Endothelial cell (in vitro differentiated cells): ENCODE results near the gene FBLL1. TPM values are rescaled to one million over a fixed set of nuclear protein-coding genes. Genes with fewer than 3 reads are reported as not detected.

ENCODE experiments used
- DNase-seq: peaks from one replicate; pipeline ENCODE4 v3.0.0; 2021; ENCODE audit warnings: low spot score
- H3K27ac Mint-ChIP-seq: one replicate; pipeline ENCODE4 v1.8.0; 2021; ENCODE audit warnings: mixed read lengths, inconsistent platforms; ENCODE audit not compliant: unreplicated experiment
- H3K27me3 Mint-ChIP-seq: one replicate; pipeline ENCODE4 v1.8.0; 2021; ENCODE audit warnings: mild to moderate bottlenecking, moderate library complexity, mixed read lengths, inconsistent platforms; ENCODE audit not compliant: unreplicated experiment
- H3K36me3 Mint-ChIP-seq: one replicate; pipeline ENCODE4 v1.8.0; 2021; ENCODE audit warnings: mild to moderate bottlenecking, low read depth, mixed read lengths, inconsistent platforms; ENCODE audit not compliant: unreplicated experiment
- H3K4me1 Mint-ChIP-seq: one replicate; pipeline ENCODE4 v1.8.0; 2021; ENCODE audit warnings: mild to moderate bottlenecking, mixed read lengths, inconsistent platforms; ENCODE audit not compliant: unreplicated experiment
- H3K4me3 Mint-ChIP-seq: one replicate; pipeline ENCODE4 v1.8.0; 2021; ENCODE audit warnings: mild to moderate bottlenecking, mixed read lengths, inconsistent platforms; ENCODE audit not compliant: unreplicated experiment
- H3K9me3 Mint-ChIP-seq: one replicate; pipeline ENCODE4 v1.8.0; 2021; ENCODE audit warnings: mixed read lengths, inconsistent platforms; ENCODE audit not compliant: unreplicated experiment
- total RNA-seq: library from RNA; stranded (reverse); fragmentation: NEBNext Ultra II Directional; extraction: Animal tissue kit (Norgen Biotek cat#: 25700); gene quantifications from one replicate; pipeline ENCODE4 v1.2.1, GENCODE V29; 2021; ENCODE audit not compliant: unreplicated experiment
- TF ChIP-seq, protein P1 (sequence below): fragments of 200-600 bp; sonication (generic); IDR thresholded peaks from one replicate; pipeline ENCODE4 v1.5.0; 2021; ENCODE audit warnings: antibody characterized with exemption; ENCODE audit not compliant: unreplicated experiment

The FBLL1 gene
- total RNA-seq, 1 donor from 2014 or later = 0.51 TPM

DNA sequence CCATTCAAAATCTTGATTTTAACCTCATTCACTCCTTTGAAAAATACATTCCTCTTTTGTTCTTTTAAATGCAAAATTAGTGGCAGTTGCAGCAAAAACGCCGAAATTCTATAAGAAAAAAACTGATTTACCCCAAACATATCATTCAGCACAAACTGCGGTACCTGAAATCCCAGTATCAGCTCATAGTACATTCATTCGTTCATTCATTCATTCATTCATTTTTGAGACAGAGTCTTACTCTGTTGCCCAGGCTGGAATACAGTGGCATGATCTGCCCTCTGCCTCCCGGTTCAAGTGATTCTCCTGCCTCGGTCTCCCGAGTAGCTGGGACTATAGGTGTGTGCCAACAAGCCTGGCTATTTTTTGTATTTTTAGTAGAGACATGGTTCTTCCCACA, 20.4 kb downstream of the FBLL1 start:
- H3K36me3 Mint-ChIP-seq = peaks cover 27% of the 10 kb centered on the region
- no peaks in the 10 kb centered on the region for H3K4me1 Mint-ChIP-seq
- DNase-seq = no peak
- H3K27ac Mint-ChIP-seq = no peak overlapping the region
- peaks cover 2% of the 10 kb centered on the region for H3K27me3 Mint-ChIP-seq
- H3K9me3 Mint-ChIP-seq = no peaks in the 10 kb centered on the region
- TF ChIP-seq, protein P1, sequence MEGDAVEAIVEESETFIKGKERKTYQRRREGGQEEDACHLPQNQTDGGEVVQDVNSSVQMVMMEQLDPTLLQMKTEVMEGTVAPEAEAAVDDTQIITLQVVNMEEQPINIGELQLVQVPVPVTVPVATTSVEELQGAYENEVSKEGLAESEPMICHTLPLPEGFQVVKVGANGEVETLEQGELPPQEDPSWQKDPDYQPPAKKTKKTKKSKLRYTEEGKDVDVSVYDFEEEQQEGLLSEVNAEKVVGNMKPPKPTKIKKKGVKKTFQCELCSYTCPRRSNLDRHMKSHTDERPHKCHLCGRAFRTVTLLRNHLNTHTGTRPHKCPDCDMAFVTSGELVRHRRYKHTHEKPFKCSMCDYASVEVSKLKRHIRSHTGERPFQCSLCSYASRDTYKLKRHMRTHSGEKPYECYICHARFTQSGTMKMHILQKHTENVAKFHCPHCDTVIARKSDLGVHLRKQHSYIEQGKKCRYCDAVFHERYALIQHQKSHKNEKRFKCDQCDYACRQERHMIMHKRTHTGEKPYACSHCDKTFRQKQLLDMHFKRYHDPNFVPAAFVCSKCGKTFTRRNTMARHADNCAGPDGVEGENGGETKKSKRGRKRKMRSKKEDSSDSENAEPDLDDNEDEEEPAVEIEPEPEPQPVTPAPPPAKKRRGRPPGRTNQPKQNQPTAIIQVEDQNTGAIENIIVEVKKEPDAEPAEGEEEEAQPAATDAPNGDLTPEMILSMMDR = no peak
- H3K4me3 Mint-ChIP-seq = no peak overlapping the region

DNA sequence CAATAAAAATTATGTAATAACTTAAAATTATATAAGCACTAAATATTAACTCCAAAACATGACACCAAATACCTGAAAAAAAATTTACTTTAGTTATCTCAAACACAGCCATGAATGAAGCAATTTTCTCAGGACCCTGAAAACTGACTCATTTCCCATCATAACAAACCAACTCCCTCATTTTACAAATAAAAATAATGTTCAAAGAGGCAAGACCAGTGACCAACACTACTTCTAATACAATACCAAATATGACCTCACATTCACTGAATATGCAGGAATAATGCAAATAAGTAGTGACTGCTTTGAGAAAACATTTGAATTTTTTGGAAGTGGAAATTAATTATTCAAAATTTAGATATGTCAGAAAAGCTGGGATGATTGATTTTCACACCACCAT, 21.6 kb downstream of the FBLL1 start:
- H3K4me1 Mint-ChIP-seq = no peaks in the 10 kb centered on the region
- H3K27ac Mint-ChIP-seq = no peak overlapping the region
- H3K27me3 Mint-ChIP-seq = peaks cover 2% of the 10 kb centered on the region
- H3K36me3 Mint-ChIP-seq = peaks cover 31% of the 10 kb centered on the region
- H3K9me3 Mint-ChIP-seq = no peaks in the 10 kb centered on the region
- DNase-seq = no peak
- TF ChIP-seq, protein P1 = no peak
- no peak overlapping the region for H3K4me3 Mint-ChIP-seq

DNA sequence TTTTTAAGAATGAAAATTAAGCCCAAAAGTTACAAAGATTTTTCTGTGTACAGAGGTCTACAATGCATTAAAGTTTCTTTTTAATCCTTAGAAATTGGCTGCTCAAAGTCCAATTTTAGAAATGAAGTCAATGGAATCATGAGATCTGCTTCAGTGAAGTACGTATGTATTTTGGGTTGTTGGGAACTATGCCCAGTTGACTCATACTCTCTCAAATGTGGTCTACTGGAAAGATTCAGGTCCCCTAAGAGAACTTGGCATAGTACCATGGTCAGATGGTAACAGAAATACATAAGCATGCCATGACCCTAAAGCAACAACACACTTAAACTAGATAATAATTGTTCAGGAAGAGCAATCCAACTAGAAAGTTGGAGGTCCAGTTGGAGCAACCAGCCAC, 23.0 kb downstream of the FBLL1 start:
- Mint-ChIP-seq H3K4me1 (no peaks in the 10 kb centered on the region), H3K27ac (no peak overlapping the region), H3K27me3 (peaks cover 2% of the 10 kb centered on the region), H3K9me3 (no peaks in the 10 kb centered on the region), H3K4me3 (no peak overlapping the region), H3K36me3 (peaks cover 34% of the 10 kb centered on the region)
- no peak for DNase-seq
- TF ChIP-seq, protein P1 = no peak

DNA sequence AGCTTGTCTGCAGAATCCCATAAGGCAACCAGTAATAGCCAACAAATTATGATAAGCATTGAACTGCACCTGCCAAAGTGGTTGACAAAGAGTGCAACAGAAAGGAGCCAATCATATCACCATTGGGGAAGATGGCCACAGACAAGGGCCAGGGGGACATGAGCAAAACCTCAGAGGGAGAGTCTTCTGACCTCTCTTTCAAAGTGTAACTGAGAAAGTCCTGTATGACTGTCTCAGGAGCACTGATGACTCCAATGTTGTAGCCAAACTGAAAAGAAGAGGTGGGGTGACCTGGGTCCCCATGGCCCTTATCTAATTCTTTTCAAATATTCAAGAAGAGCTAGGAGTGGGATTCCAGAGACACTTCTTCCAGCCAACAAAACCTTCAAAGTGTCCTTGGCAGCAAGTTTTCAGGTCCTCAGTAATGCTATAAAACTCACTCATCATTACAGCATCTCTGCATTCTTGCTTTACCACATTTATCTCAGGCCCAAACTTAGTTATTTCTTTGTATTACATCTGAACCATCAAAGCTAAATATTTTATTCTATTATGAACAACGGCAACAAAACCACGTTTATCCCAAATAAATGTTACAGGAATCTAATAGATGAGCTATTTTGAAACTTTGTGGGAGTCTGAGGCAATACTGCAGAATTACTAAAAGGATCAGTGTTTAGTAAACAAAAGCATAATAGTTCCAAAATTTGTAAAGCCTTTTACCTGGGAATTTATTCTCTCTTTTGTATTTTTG, 24.4 kb downstream of the FBLL1 start:
- no peak for DNase-seq
- Mint-ChIP-seq H3K36me3 (peaks cover 28% of the 10 kb centered on the region), H3K27me3 (peaks cover 2% of the 10 kb centered on the region), H3K4me3 (no peak overlapping the region), H3K4me1 (no peaks in the 10 kb centered on the region), H3K9me3 (no peaks in the 10 kb centered on the region), H3K27ac (no peak overlapping the region)
- TF ChIP-seq, protein P1 = no peak

DNA sequence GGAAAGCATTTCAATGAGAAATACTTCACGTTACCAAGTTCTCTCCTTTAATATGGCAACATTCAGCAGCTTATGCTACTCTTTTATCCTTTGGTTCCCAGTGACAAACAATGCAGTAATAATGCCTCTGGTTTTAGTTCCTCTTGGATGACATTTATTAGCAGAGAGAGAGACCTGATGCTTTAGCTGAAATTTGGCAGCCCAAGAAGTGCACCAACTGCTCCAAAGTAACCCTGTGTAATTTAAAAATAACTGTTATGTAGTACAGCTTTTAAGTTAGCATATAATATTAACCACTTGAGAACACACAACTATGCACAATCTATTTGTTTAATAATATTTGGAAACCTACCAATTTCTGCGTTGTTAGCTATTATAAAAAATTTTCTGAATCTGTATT, 28.3 kb downstream of the FBLL1 start:
- DNase-seq = no peak
- Mint-ChIP-seq H3K36me3 (peaks cover 31% of the 10 kb centered on the region), H3K4me1 (no peaks in the 10 kb centered on the region)

More for the DNA sequence above, 28.3 kb downstream of the FBLL1 start:
- TF ChIP-seq, protein P1 = no peak
- Mint-ChIP-seq H3K4me3 (no peak overlapping the region), H3K27ac (no peak overlapping the region), H3K9me3 (no peaks in the 10 kb centered on the region), H3K27me3 (peaks cover 2% of the 10 kb centered on the region)
